LNCAP (cell line): ENCODE results near the gene MVB12B.

Source experiments
- CTCF ChIP-seq: fragments of 450-650 bp; IDR thresholded peaks from 2 replicates; pipeline ENCODE4 v1.5.1; 2017; ENCODE audit warnings: mild to moderate bottlenecking

MVB12B gene

GRCh38 chr9:126533926-126534310, 207.3 kb downstream of the MVB12B start:
- TF ChIP-seq CTCF: no peak

GRCh38 chr9:126534431-126535186, 208.0 kb downstream of the MVB12B start:
- TF ChIP-seq CTCF: no peak

GRCh38 chr9:126536131-126536530, 209.5 kb downstream of the MVB12B start:
- TF ChIP-seq CTCF: no peak

GRCh38 chr9:126536841-126537465, 210.3 kb downstream of the MVB12B start:
- no peak for TF ChIP-seq CTCF

GRCh38 chr9:126538550-126538949, 211.9 kb downstream of the MVB12B start:
- no peak for TF ChIP-seq CTCF

- no peak for TF ChIP-seq CTCF
Observed at GRCh38 chr9:126543490-126543889, 216.9 kb downstream of the MVB12B start.

- TF ChIP-seq CTCF: no peak
Observed at GRCh38 chr9:126545106-126545505, 218.5 kb downstream of the MVB12B start.
